AG04450 (cell line): Measurements from ENCODE around the gene GPAT2. TPM values are rescaled to one million over a fixed set of nuclear protein-coding genes. Genes with fewer than 3 reads are reported as not detected.
"Not testable (repeated sequence)": the region's sequence is repeated elsewhere in the genome, so short reads cannot be mapped to it uniquely, and the experiment has no call there.

Experiments used
- CTCF ChIA-PET: fragments of 300-600, 350-600 bp; formaldehyde crosslinking; extraction: SDS; loops from one replicate; lab custom pipeline; 2022; ENCODE audit warnings: antibody characterized with exemption, inconsistent platforms; lab: Charles Lee
- POLR2A ChIA-PET: fragments of 350-600 bp; formaldehyde crosslinking; extraction: SDS; loops from one replicate; lab custom pipeline; 2021; ENCODE audit warnings: antibody characterized with exemption, inconsistent platforms; lab: Yijun Ruan, JAX
- DNase-seq: peaks from one replicate; pipeline ENCODE4 v3.0.0-alpha.2; 2011; ENCODE audit warnings: low read depth, low spot score
- H3K27ac ChIP-seq: one replicate; pipeline ENCODE4 v1.5.1; 2012; ENCODE audit warnings: low read depth, low read length, control low read depth
- H3K27me3 ChIP-seq: one replicate; pipeline ENCODE4 v1.6.0; 2012; ENCODE audit warnings: low read length; ENCODE audit not compliant: control insufficient read depth, insufficient read depth
- H3K4me3 ChIP-seq: 2 replicates; pipeline ENCODE4 v1.5.1; 2011; ENCODE audit warnings: mild to moderate bottlenecking, low read depth, low read length, control low read depth
- H3K9me3 ChIP-seq: 2 replicates; pipeline ENCODE4 v1.5.1; 2012; ENCODE audit warnings: low read length; ENCODE audit not compliant: control insufficient read depth, insufficient read depth
- CTCF ChIP-seq: IDR thresholded peaks from 2 replicates; pipeline ENCODE4 v1.5.1; 2011; ENCODE audit warnings: low read depth, low read length, control low read depth, inconsistent platforms
- polyA minus RNA-seq: library from RNA; depleted of rRNA, polyadenylated mRNA; stranded (reverse); fragments of >200 nt; gene quantifications from 2 replicates; pipeline ENCODE4 v1.2.3, GENCODE V29; 2011; rRNA and poly(A)+ RNA removed
- polyA plus RNA-seq: library from polyadenylated mRNA; depleted of rRNA; stranded (reverse); fragments of >200 nt; gene quantifications from 2 replicates; pipeline ENCODE4 v1.2.3, GENCODE V29; 2011; rRNA removed

The GPAT2 gene
- polyA plus RNA-seq (0.10 TPM in 1 of 2 replicates, not detected in the other), polyA minus RNA-seq (0.09 TPM in 1 of 2 replicates, not detected in the other)

DNA sequence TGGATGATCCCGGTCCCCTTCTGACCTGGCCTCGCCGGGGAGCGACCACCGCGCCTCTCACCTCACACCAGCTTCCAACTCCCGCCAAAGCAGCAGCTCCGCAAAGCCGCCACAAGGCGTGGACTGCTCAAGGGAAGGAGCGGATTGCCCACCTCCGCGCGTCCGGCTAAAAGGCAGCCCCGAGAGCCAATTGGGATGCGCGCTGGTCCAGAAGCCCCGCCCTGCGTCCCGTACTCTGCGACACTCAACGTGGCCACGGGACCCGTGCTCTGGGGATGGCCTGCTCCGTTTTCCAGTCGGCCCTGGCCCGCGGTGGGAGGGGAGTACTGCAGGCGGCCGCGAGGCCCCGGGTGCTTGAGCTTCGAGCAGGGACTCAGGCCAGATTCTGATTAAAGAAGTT, at the start of gene GPAT2:
GPAT2 (minus strand) TSS at position 125 of the 400 bp plus-strand sequence. CDS start 2,557 bp downstream, outside the sequence.
- H3K4me3 ChIP-seq, H3K27ac ChIP-seq, H3K27me3 ChIP-seq, CTCF ChIA-PET, POLR2A ChIA-PET, DNase-seq, H3K9me3 ChIP-seq: not testable (repeated sequence)

DNA sequence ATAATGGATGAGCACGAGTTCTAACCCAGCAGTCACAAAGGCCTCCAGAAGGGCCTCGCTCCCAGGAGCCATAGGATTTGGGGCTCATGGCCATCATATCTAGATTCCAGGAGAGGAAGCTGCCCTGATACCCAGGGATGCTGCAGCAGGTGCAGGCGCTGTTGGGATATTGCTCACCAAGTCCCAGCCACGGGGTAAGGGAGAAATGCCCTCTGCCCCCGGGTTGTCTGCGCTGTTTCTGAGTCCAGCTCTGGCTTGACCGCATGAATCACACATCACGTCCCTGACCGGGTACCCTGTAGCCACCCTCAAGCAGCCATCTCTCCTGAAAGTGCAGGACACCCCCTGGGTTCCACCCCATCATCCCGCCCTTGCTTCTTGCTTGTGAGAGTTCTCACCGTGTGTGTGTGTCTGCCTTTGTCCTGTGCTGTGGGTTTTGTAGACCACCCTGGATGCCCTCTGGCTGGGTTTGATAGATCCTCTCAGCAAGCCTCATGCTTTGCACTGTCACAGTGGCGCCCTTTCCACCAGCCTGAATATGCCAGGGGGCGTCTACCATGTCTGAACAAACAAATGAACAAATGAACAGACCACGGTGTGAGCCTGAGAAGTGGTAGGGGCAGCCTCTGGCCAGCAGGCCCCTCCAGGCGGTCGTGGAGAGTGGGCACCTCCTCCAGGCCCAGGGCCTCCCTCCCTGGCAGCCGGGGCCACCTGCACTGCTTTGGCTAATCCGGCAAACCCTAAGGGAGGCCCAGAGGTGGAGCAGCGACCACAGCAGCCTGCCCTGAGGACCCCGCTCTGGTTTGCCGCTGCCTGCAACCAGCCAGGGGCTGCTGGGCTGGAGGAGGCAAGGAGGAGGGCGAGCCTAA, 49.5 kb upstream of the GPAT2 start:
- Histone ChIP-seq H3K4me3 (no peak overlapping the region), H3K27me3 (peaks cover 28% of the 10 kb centered on the region), H3K9me3 (no peaks in the 10 kb centered on the region), H3K27ac (no peak overlapping the region)
- no peak for TF ChIP-seq CTCF
- no peak for DNase-seq
- ChIA-PET CTCF (no interaction called here), POLR2A (no interaction called here)

GRCh38 chr2:96083064-96083939, 48.6 kb upstream of the GPAT2 start:
- DNase-seq, result no peak
- Histone ChIP-seq H3K4me3 (no peak overlapping the region), H3K9me3 (no peaks in the 10 kb centered on the region), H3K27me3 (peaks cover 23% of the 10 kb centered on the region), H3K27ac (no peak overlapping the region)
- no peak for TF ChIP-seq CTCF
- POLR2A ChIA-PET, result no interaction called here
- CTCF ChIA-PET, result no interaction called here

GRCh38 chr2:96082211-96083063, 47.7 kb upstream of the GPAT2 start:
- ChIA-PET CTCF (no interaction called here), POLR2A (no interaction called here)
- H3K27me3 ChIP-seq, result peaks cover 18% of the 10 kb centered on the region
- no peaks in the 10 kb centered on the region for H3K9me3 ChIP-seq
- H3K4me3 ChIP-seq, result no peak overlapping the region
- no peak for TF ChIP-seq CTCF
- DNase-seq, result no peak
- no peak overlapping the region for H3K27ac ChIP-seq

DNA sequence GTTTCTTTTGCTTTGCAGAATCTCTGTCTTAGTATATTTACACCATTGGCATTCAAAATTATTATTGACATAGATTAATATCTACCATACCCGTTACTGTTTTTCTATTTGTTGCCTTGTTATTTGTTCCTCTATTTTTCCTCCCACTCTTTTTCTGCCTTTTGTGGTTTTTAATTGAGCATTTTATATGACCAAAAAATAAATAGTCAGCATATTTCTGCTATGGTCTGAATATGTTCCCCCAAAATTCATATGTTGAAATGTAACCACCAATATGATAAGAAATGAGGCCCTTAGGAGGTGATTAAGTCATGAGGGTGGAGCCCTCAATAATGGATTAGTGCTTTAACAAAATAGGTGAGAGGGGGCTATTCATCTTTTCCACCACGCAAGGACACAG, 46.3 kb upstream of the GPAT2 start:
- no peak overlapping the region for H3K4me3 ChIP-seq
- ChIA-PET CTCF (no interaction called here), POLR2A (no interaction called here)
- H3K27ac ChIP-seq, result no peak overlapping the region
- H3K27me3 ChIP-seq, result peaks cover 26% of the 10 kb centered on the region
- H3K9me3 ChIP-seq, result no peaks in the 10 kb centered on the region
- DNase-seq, result no peak
- no peak for TF ChIP-seq CTCF
